IPS-11a (cell line): ENCODE measurements around the gene TFCP2.

ENCODE experiments used
- H3K4me3 ChIP-seq: one replicate; pipeline ENCODE4 v1.5.1; 2013; ENCODE audit warnings: low read depth, low read length, control low read depth

The TFCP2 gene

DNA sequence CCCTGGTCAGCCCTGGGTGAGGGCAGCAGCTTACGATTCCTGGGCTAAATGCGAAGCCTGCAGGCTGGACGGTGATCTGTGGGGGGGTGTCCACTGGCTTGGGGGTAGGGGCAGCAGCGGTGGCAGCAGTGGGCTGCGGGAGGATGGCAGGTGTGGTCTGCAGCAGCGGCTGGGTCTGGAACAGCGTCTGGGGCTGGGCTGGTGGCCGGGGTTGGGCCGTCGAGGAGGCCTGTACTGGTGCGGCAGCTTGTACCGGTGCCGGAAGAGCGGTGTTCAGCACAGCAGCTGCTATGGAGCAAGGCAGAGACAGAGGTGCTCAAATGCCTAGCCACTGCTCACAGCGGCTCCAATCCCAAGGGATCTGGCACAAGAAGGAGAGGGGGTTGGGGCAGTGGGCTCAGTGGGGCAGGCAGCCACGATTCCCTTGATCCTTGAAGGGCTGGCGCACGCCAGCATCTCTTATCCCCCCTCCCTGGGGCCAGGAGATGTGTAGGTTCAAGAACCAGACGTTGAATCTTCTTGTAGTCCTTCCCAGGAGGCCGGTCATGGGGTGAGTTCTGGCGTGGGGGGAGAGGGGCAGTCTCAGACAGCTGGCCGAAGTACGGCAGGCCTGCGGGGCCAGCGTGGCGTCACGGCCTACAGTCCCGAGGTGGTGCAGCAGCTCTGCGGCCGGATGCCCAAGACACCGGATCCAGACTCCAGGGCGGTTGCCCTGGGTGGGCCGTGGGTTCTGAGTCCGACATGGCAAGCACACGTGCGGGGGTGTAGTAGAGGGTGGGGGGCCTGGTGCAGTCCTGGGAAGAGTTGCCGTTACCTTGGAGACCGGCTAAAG, 25.0 kb upstream of the TFCP2 start:
- no peak overlapping the region for H3K4me3 ChIP-seq

DNA sequence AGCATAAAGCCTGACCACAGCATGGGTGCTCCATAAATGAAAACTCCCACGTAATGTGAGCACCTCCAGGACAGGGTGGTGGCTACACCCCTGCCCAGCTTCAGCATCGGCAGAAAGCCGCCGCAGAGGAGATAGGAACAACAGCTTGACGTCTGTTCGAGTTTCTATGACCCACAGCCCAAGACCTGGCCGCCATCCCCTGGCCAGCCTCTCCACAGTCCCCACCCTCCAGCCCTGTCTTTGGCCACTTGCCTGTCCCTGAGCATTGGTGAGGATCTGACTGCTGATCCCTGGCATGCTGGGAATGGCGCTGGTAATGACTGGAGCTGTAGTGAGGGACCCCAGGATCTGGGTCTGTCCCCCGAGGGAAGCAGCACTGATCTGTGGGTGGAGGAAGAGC, 23.6 kb upstream of the TFCP2 start:
- H3K4me3 ChIP-seq: no peak overlapping the region

DNA sequence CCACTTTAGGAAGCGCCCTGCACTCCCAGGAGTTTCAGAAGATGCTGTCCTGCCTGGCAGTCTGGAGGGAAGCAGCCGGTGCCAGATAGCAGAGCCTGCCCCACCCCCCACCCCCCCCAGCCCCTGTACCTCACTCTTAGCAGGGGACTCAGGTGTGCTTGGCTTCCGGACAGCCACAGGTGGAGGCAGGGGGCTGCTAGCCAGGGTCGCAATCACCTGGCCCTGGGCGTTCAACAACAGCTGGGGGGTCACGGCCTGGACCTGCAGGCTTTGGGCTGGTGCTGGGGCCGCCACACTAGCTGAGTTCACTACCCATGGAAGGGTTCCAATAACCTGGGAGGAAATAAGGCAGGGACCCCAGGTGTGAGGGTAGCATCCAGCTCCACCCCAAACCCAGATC, 22.9 kb upstream of the TFCP2 start:
- no peak overlapping the region for H3K4me3 ChIP-seq

DNA sequence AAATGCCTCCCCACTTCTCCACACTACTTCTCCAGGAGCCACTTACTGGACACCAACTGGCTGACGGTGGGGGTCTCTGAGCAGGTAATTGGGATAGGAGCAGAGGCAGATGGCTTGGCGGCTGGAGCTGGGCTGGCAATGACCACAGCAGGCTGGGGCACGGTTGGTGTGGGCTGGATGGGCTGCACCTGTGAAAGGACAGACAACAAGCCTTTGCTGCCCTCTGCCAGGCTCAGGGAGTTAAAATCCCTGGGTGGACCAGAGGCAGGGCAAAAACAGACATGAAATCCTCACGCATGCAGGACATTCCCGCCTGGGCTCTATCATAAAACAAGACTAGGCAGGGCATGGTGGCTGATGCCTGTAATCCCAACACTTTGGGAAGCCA, 19.3 kb upstream of the TFCP2 start:
- no peak overlapping the region for H3K4me3 ChIP-seq

DNA sequence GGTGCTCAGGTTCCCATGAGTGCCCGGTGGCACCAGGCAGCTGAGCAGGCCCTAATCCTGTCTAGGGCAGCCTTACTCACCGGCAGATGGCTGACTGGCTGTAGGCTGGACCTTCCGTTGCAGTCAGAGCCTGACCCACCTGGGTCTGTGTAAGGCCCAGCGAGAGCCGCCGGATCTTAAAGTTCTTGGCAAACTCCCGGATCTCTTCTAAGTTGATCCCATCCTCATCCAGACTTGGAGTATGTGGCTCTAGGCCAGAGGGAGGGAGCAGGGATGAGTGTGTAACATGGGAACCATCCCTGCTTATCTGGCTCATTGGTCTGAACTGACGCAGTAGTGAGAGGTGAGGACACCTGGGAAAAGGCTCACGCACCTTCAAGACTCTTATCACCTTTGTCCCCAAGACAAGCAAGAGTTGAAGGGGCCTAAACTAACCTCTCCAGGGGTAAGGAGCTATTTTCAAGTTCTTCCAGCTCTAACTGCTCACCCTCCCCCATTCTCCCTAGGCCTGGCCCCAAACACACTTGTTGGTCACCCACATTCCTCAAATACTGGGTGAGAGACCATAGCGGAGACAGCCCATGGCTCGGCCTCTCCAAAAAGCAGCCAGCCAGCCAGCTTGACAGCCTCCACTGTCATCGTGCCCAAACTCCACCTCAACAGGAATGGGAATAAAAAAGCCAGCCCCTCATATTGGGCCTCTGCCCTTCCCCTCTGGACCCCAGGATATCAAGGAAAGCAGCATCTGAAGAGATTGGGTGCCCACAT, 18.8 kb upstream of the TFCP2 start:
- no peak overlapping the region for H3K4me3 ChIP-seq

DNA sequence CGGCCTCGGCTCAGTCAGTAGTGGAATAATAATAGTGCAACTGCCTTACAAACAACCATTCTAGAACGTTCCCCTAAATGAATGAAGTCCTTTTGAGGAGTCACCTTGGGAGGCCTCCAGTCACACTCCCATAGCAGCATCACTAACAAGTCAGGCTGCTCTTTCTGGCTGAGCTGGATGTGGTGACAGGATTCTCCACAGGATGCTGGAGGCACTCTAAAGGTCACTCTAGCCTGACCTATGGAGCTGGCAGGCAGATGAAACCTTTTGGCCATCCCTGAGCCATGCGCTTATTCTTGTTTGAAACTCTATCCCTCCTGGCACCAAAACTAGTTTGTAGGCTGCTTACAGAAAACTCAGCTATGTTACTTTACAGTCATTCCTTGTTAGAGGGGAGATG, 17.9 kb upstream of the TFCP2 start:
- no peak overlapping the region for H3K4me3 ChIP-seq

DNA sequence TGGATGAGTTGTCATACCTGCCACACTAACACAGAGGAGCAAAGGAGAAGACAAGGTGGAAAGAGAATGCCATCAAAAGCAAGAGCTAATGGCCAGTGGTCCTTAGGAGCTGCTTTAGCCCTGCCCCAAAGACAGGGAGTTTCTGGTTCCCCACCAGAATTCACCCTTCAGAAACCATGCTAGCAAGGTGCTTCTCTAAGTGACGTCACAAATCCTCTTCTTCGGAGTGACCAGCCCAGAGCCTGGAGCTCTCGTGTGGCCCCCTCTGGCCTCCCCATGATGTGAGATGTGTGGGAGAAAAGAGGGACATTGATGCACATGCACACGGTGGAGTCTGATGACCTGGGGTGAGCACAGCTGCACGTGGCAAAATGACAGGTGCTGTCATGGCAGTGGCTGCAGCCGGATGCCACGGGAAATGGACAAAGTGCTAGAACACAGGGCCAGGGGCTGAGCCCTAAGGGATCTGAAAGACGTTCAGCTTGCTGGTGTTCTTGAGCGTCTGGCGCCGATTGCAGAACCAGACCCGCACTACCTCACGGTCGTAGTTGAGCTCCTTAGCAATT, 16.9 kb upstream of the TFCP2 start:
- no peak overlapping the region for H3K4me3 ChIP-seq

DNA sequence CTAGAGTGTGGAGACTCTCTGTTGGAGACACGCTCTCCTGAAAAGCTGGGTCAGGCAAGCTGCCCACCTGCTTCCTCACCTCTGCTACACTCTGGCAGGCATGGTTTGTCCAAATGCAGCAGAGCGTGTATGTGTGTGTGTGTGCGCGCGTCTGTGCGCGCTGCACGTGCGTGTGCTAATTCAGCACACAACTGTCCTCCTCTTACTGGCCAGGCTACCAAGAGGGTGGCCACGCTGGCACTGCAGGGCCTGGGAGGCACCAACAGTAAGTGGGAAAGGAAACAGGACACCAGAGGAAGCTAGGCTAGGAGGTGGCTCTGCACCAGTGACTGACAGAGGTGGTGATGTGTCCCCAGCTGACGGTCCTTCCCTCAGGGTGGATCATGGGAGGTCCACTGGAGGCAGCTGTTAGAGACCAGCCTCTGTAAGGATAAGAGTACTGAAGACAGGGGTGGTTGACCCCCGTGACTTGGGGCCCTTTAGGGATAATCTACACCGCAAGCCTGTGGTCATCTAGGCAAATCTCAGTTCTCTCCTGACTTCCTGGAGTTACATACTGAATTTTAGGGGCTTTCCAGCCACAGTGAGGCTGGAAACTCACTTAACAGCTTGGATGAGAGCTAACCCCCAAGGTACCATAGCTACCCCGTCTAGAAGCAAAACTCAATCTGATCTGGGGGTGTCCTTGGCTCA, 15.6 kb upstream of the TFCP2 start:
- no peak overlapping the region for H3K4me3 ChIP-seq

DNA sequence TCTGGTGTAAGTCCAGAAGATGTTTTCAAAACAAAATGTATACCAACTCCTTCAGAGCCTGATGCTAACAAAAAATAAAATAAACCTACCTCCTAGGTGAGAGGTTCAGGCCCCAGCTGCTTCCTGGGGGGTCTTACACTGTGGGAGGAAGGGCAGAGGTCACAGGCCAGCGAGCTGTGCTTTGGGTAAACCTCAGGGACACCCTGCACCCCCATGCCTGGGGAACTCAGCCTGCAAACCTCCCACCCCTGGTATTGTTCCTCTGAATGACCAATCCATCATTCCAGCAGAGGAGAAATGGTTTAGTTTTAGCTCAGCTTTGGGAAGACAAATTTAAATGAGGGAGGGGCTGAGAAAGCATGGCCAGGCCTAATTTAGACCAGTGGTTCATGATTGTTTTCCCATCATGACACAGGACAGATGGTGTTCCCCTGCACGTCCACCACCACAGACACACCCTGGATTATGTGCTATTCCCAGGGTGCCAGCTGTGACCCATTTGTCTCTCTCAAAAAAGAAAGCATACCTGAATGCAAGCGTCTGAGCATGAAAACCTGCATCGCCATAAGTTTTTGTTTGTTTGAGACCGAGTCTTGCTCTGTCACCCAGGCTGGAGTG, 14.5 kb upstream of the TFCP2 start:
- H3K4me3 ChIP-seq: no peak overlapping the region

DNA sequence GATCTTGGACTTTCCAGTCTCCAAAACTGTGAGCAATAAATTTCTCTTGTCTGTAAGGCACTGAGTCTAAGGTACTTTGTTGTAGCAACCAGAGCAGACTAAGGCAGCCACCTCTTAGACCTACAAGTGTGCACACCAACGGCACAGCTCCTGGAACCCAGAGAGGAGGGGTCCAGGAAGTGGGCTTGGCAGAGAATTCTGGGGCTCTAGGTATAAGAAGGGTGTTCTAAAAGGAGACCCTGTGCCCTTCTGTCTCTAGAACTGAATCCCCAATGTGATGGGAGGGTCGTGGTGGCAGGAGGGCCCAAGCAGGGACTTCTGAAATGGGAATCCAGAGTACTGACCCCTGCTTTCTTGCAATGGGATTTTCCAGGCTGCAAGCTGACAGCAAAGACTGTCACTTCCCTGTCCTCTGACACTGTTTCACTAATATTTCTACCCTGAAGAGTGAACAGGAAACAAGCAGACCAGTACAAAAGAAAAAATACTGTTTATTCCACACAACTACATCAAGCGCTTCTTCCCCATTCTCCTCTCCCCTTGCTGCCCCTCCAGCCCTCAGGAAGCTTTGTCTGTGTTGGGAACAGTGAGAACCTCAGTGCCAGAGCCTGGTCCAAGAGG, 13.6 kb upstream of the TFCP2 start:
- H3K4me3 ChIP-seq: no peak overlapping the region

DNA sequence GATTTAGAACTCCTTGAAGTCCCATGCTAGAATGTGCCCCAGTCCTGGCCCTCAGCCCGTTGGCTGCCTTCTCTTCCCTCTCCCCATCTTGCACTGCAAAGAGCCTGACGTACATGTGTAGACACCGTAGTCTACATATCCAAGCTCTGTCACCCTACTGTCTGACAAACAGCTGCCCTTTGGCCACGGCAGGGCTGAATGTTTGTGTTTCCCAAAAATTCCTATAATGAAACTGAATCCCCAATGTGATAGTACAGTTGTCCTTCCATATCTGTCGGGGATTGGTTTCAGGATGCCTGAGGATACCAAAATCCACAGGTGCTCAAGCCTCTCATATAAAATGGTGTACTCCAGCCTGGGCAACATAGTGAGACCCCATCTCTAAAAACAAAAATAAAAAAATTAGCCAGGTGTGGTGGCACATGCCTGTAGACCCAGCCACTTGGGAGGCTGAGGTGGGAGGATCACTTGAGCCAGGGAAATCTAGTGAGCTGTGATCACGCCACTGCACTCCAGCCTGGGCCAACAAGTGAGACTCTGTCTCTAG, 12.3 kb upstream of the TFCP2 start:
- H3K4me3 ChIP-seq: no peak overlapping the region

DNA sequence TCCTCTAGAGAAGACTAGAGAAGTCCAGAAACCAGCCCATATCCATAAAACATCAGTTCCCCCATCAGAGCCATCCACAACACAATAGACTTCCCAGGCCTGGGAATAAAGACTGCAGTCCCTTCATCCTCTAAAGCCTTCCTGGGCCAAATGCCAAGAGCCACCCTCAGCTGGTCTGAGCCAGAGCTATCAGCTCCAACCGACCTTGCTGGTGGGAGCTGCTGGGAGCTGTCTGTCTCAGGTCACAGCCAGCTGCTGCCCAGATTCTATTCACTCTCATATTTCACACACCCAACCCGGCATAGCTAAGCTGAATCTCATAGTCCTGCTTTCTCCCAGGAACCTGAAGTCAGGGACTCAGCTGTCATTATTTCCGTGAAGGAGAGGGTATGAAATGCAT, 10.9 kb upstream of the TFCP2 start:
- no peak overlapping the region for H3K4me3 ChIP-seq

DNA sequence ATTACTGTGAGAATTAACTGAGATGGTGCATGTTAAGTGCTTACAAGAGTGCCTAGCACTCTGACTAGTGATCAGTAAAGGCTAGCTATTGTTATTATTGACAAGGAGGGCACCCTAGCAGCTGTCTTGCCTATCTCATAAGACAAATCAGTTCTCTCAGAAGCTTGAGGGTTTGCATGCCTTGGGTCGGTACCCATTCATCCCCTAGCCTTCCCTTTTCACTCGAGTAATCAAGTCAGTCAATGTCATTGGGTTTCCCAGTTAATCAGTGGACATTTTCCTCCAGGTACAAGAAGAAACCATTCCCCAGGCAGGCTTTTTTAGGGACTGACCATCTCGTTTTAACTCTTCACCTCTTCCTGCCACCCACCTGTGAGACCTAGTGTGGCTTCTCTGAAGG, 10.4 kb upstream of the TFCP2 start:
- no peak overlapping the region for H3K4me3 ChIP-seq

DNA sequence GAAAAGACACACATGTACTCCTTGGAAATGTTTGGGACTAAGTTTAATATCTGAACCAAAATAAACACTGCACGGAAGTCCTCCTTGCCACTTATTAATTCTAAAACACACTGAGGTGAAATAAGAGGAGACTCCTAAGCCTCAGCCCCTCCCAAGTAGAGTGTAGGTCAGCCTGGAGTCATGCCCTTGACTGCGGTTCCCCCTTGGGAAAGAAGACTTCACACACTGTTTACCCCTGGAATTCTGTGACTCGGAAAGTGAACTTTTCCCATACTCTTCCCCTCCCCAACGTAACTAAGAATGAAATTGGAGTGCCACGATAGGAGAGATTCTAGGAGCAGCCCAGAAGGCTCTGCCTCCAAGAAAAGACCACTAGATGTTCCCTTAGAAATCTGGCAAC, 8.6 kb upstream of the TFCP2 start:
- H3K4me3 ChIP-seq: no peak overlapping the region

DNA sequence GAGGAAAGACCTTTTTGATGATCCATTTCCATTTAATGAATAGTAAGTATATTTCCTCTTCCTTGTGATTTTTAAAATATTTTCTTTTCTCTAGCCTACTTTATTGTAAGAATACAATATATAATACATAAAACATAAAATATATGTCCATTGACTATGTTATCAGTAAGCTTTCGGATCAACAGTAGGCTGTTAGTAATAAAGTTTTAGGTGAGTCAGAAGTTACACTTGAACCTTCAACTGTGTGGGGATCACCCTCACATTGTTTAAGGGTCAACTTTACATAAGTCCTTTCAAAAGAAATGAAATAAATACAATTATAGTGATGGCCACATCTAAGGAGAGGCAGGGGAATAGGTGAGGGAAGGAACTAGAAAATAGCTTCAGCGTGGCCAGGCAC, 5.0 kb upstream of the TFCP2 start:
- H3K4me3 ChIP-seq: no peak overlapping the region

DNA sequence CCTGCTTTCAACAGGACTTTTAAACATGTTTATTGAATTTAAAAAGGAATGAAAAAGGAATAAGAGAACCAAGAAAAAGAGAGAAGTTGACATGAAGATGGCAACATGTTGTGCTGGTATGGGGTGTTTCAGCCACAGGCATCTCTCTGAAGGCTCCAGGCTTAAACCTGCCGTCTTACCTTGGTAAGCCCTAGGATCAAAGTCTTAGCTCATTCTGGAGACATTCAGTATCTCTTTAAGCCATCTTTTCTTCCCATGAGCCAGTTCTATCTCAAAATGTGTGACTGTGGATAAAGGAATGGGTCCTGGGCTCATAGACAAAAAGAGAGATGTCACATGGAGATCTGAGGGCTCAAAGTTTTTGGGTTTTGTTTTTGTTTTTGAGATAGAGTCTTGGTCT, 1.6 kb upstream of the TFCP2 start:
- no peak overlapping the region for H3K4me3 ChIP-seq

DNA sequence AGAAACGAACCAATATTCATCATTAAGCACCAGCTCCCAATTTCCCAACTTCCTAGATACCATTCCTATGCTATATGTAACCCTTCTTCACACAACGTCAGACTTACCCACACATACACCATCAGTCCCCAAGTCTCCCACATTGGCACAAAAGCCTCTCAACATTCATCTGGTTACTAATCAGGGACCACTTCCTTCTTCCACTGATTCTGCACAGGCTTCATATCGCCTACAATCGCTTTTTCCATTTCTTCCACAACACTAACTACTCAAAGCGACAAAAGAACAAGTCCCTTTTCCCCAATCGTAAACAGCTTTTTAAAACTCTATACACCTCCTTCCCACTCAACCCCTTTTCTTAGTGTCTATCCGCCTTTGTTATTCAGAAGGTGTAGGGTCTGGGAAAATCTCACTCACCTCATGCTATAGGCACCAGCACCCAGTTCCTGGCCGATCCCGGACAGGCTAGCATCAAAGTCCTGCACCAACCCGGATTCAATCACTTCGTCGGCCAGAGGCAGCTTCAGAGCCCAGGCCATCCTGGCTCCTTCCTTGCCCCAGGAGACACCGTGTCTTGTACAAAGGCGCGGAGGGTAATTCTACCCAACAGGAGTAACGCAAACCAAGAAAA, 936 bp downstream of the TFCP2 start:
- peak overlapping the region; percentile 89 for H3K4me3 ChIP-seq

DNA sequence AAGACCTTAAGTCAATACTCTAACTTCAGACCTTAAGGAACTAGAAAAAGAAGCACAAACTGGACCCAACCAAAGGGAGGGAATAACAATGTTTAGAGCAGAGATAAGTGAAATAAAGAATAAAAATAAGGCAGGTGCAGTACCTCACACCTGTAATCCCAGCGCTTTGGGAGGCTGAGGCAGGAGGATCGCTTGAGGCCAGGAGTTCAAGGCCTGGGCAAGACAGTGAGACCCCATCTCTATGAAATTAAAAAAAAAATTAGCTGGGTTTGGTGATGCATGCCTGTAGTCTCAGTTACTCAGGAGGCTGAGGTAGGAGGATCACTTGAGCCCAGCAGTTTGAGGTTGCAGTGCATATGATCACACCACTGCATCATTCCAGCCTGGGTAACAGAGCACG, 9.1 kb downstream of the TFCP2 start:
- no peak overlapping the region for H3K4me3 ChIP-seq

DNA sequence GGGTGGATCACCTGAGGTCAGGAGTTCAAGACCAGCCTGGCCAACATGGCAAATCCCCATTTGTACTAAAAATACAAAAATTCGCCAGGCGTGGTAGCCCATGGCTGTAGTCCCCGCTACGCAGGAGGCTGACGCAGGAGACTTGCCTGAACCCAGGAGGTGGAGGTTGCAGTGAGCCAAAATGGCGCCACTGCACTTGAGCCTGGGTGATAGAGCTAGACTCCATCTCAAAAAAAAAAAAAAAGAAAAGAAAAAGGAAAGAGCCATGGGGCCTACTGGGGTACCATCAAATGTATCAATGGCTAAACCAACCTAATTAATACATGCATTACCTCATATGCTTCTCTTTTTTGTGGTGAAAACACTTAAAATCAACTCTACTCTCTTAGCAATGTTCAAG, 10.7 kb downstream of the TFCP2 start:
- no peak overlapping the region for H3K4me3 ChIP-seq
